Stimulated activated CD8-positive, alpha-beta memory T cell treated with anti-CD3 and anti-CD28 coated beads, Interleukin-4, amount 100 ng/mL, for 4 hours (primary cell): ENCODE data around the gene LARGE2.

Source experiments
- DNase-seq, 2 donors: peaks; one replicate each; pipeline ENCODE4 v3.0.0-alpha.2; 2020; ENCODE audit warnings: low read depth in 2 of 2, low spot score in 1 of 2

LARGE2 gene

DNA sequence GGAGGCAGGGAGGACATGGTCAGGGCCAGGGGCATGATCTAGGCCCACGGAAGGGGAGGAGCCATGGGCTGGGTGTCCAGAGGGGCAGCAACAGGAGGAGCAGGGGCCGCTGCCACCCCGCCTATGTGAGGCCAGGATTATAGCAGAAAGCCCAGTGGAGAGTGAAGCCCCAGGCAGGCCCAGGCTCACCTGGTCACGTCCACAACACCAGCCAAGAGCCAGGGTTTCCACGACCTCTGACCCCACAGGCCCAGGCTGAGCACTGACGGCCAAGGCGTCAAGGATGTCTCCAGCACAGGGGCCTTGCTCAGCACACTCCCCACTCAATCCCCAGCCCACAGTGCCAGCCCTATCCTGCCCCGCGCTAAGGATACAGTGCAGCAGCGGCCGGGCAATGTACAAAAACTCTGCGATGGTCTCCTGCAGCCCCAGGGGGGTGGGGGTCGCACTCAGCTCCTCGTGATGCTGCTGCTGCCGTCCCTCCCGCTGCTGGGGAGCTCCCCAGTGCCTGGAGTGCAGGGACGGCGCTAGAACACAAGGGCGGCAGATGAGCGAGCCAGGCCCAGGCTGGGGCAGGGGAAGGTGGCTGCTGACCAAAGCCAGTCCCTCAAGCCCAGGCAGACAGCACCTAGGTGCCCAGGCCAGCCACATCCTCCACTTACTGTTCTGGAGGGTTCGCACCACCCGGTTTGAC, 8.4 kb upstream of the LARGE2 start:
- no peak for DNase-seq

DNA sequence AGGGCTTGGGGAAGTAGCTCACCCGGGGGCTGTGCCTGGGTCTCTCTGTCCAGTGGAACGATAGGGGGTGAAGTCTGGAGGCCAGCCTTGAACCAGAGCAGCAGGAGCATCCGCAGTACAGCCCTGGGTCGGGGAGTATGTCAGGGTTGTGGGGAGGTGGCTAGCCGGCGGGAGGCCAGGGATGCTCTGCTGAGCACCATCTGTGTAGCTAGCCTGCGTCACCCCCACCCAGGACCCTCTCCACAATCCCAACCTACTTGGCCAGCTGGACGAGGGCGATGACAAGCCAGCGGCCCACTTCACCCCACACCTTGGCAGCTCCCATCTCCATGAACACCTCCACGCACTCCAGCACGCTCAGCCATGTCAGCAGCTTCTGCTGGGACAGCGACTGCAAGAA, 7.0 kb upstream of the LARGE2 start:
- DNase-seq = no peak

DNA sequence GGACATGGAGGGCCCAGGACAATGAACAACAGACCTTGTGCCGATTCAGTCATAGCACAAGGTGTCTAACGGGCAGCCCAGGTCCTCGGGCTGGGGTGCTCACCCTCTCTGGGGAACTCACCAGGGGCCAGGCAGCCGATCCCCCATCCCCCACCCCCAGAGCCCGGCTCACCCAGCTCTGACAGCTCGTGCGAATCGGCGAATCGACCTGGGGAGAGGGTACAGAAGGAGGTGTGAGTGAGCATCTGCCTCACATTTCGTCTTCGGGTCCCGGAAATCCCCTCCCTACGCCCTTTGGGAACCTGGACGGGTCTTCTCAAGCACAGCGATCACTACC, 5.2 kb upstream of the LARGE2 start:
- no peak for DNase-seq

DNA sequence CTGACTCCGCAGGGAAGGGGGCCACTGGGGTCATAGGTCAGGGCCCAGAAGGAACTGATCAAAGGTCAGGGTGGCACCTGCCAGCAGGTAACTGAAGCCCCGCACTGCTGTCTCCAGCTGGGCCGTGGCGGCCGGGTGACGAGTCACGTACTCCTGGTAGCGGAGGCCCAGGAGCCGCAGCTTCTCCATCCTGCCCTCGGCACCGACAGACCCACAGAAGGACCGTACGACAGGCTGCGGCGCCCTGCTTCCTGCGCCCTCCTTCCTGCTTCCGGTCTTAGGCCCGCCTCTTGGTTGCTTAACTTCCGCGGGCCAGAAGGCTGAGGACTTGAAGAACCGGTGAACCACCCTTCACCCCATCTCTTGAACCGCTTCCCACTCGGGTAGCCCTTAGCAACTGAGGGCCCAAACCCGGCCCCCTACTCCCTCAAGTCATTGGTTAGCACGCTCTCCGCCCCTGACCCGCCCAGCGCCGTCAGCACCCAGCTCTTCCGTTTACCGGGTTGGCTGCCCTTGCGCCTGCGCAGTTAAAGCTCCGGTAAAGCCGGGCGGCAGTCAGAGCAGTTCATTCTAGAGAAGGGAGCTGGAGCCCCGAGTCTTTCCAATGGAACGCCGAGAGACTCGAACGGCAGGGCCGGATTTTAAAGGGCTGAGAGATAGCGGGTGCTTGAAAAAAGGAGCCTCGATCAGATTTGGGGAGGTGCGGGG, 4.7 kb upstream of the LARGE2 start, which contains the start of gene PEX16:
Gene PEX16, minus strand, starts transcription at position 255 of the 708 bp plus-strand sequence. Its CDS starts 66 bp downstream, at position 189.
- DNase-seq = peak; percentile 84 to 86

DNA sequence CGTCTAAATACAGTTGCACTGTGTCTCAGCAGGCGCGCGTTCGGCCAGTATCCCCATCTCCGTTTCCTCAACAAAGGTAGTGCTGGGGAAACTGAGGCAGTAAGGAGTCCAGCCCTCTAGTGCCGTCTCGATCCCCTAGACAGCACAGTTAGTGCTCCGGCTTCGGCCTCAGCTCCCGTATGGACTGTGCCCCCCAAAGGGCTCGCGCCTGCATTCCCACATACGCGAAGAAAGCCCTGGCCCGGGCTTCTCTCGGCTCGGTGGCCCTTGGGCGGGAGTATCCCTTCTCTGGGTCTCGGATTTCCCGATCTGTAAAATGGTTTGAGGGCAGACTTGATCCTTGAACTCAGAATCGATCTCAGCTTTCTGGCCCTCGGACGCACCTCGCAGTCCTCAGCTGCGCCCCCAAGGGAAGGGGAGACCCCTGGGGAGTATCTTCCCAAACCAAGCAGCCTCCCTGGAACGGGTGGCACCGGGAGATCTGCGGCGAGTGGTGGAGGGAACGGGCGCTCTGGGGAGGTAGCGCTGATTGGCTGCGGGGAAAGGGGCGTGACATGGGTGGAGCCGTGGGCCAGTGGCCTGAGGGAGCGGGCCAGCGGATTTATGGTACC, 4.0 kb upstream of the LARGE2 start:
- DNase-seq = peak in 1 of 2 donors; percentile 31

DNA sequence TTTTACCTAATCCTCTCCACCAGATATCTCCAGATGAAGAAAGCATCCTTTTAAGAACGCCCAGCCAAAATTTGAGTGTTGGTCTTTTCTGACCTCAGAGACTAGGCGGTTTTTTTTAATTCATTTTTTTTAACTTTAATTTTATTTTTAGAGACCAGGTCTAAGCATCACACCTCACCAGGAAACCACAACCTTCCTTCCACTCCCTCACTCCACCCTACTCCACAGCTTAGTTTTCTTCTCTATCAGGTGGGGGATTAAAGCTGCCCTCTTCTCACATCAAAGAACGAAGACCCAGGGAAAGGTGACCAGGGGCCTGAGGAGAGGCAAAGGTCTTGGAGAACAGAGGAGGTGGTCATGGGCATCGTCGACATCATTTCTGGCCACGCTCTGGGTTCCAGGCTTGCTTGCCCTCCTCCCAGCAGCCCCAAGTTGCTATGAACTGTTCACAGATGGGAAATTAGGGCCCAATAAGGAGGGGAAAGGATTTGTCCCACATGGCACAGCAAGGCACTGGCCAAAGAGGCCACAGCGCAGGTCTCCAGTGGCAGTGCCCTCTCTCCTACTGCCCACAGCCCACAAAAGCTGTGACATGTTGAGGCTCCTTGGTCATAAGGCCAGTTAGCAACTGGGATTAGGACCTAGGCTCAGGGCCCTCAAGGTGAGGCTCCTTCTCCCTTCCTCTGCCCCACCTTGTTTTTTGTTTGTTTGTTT, 3.3 kb upstream of the LARGE2 start:
- DNase-seq = no peak

DNA sequence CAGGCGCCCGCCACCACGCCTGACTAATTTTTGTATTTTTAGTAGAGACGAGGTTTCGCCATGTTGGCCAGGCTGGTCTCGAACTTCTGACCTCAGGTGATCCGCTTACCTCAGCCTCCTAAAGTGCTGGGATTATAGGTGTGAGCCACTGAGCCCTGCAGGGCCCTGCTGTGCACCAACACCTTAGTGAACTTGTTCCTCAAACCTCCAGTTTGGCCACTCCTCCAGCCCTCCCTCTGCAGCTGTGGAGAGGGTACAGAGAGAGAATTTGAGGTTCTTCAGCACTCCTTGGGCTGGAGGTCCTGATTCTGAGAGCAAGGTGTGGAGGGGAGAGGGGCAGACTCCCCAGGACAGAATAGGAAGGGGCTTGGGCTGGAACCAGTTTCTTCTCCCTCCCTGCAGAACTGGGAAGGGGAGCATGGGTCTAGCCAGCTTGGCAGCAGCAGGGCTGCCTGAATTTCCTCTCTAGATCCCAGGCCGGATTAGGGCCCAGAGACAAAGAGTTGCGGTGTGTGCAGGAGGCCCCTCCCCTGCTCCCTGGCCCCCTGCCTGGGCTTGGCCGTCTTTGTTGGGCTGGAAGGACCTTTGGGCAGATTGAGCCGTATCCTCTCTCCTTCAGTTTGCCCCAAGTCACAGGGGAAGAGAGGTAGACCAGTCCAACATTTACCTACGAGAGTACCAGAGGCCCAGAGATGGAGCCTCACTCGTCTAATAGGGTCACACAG, 2.5 kb upstream of the LARGE2 start:
- DNase-seq = no peak

DNA sequence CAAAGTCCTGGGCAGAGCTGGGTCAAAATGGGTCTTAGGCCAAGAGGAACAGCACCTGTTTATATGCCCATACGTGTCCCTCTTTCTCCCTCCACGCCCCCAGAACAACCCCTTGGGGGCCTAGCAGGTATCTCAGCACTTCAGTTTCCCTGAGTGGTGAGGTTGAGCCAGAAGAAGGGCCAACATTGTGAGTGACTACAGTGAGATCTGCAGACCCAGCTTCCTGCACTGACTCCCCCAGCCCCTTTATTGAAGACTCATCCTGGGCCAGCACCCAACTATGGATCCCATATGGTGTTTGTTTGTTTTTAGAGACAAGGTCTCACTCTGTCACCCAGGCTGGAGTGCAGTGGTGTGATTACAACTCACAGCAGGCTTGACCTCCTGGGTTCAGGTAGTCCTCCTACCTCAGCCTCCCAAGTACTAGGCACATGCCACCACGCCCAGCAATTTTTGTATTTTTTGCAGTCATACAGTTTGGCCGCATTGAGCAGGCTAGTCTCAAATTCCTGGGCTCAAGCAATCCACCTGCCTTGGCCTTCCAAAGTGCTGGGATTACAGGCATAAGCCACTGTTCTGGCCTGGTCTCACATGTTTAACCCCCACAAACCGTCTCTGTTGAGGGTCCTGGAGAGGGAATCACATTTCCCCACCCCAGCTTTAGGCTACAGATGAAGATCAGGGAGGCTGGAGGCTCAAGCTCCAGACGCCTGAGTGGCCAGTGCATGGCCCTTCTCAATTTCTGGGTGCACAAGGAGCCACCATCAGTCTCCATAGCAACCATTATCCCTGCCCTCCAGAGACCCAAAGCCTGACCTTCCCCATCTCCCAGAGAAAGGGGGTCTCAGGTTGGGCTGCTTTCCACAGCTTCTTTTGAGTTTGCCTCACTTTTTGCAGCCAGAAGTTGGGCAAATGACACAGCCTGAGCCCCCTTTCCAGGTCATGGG, 1.7 kb upstream of the LARGE2 start:
- no peak for DNase-seq

DNA sequence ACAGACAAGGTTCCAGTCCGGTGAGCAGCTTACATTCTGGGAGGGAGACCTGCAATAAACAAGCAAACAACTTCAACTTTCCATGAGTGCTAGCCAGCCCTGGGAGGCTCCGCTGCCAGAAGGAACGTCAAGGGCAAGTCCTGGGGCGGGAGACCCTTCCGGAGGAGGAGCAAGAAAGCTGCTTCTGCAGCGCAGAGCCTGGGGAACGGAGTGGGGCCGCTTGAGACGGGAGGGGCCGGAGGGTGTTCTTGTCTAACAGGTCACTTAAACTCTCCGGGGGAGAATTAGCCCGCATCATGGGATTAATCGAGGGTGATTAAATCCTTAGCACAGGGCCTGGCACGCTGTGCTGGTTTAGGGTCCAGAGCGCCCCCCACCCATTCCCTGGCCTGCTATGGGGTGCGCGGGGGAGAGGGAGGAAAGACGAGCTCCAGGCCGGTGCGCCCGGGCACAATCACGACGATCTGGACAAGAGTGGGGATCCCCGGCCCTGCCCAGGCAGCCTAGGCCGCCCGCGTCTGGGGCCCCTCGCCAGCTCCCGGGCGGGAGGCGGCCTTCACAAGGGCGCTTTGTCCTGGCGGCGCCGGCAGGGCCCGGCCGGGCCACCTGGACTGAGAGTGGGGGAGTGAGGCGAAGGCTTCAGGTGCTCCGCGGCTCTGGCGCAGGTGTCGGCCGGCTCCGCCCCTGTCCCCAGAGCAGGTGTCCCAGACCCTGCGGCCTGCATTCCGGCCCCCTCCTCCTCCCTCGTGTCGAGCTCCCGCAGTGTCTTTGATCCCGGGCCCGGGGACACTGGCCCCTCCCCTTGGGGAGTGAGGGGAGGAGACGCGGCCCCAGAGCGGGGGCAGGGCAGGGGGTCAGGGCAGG, 663 bp upstream of the LARGE2 start:
- no peak for DNase-seq

DNA sequence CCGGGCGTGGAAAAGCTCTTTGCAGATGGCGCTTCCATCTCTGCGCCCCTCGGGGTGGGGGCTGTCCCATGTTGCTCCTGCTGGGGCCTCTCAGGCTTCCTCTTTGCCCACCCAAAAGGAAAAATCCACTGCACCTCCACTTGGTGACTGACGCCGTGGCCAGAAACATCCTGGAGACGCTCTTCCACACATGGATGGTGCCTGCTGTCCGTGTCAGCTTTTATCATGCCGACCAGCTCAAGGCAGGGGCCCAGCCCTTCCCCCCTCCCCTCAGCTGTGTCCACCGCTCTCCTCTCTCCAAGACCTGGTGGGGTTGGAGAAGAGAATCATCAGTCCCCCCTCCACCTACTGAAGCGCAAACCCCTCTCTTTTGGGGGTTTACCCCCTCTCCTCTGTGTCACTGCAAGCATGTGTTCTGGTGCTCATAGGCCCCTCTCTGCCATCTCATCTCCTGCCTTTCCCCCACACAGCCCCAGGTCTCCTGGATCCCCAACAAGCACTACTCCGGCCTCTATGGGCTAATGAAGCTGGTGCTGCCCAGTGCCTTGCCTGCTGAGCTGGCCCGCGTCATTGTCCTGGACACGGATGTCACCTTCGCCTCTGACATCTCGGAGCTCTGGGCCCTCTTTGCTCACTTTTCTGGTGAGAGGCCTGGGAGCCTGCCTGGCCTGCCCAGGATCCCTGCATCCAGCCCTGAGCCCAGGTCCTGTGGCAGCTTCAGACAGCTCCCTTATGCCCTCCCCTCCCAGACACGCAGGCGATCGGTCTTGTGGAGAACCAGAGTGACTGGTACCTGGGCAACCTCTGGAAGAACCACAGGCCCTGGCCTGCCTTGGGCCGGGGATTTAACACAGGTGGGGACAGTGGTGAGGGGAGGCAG, 1.8 kb downstream of the LARGE2 start:
- DNase-seq = no peak

DNA sequence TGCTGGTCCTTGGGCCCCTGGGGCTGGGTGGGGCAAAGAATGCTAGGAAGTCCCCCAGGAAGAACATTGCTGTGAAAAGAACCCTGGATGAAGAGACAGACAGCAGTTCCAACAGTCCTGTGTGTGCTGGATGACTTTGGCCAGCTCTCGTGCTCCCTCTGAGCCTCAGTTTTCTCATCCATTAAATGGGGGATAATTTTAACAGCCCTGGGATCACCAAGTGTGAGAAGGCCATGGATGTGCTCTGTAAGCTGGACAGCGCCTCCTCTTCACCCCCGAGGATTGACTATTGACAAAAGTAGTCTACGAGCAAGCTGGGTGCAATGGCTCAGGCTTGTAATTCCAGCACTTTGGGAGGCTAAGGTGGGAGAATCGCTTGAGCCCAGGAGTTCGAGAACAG, 2.5 kb downstream of the LARGE2 start:
- DNase-seq = no peak

DNA sequence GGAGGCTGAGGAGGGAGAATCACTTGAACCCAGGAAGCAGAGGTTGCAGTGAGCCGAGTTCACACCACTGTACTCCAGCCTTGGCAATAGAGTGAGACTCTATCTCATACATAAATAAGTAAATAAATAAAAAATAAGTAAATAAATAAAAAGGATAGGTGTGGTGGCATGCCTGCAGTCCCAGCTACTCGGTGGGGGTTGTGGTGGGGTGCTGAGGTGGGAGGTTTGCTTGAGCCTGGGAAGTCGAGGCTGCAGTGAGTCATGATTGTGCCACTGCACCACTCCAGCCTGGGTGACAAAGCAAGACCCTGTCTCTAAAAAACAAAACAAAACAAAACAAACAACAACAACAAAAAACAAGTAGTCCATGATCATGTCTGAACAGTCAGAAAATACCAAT, 3.1 kb downstream of the LARGE2 start:
- DNase-seq = no peak

DNA sequence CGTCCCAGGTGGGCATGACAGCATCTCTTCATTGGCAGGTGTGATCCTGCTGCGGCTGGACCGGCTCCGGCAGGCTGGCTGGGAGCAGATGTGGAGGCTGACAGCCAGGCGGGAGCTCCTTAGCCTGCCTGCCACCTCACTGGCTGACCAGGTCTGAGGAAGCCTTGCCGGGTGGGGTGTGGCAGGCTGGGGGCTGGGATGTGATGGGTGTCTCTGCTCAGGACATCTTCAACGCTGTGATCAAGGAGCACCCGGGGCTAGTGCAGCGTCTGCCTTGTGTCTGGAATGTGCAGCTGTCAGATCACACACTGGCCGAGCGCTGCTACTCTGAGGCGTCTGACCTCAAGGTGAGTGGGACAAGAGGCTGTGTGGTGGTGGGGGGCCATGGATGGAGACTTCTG, 3.5 kb downstream of the LARGE2 start:
- DNase-seq = no peak

DNA sequence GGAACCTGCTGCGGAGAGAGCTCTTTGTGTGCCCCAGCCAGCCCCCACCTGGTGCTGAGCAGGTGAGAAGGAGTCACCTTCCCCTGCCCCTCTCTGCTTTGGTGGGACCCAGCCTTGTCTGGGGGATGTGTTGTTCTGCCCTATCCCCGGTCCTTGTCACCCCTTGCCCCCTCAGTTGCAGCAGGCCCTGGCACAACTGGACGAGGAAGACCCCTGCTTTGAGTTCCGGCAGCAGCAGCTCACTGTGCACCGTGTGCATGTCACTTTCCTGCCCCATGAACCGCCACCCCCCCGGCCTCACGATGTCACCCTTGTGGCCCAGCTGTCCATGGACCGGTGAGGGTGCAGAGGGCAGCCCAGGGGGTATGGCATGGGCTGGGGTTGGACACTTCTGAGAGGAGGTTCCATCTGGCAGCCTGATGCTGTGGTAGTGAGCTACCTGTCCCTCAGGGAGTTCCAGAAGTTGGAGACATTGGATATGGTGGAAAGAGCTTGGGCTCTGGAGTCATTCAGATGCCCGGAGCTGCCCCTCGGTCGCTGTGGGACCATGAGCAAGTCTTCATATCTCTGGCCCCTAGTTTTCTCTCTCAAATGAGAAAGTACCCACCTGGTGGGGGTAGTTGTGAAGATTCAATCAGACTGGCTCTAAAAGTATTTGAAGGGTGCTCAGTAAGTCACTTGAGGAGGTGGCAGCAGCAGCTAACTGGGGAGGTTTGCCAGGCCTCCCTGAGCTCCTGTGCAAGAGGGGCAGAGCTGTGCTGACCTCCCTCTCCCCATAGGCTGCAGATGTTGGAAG, 4.3 kb downstream of the LARGE2 start:
- no peak for DNase-seq

DNA sequence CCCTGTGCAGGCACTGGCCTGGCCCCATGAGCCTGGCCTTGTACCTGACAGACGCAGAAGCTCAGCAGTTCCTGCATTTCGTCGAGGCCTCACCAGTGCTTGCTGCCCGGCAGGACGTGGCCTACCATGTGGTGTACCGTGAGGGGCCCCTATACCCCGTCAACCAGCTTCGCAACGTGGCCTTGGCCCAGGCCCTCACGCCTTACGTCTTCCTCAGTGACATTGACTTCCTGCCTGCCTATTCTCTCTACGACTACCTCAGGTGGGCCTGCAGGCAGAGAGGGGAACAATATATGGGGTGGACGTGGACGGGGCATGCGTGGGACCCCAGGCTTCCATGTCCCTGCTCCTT, 4.9 kb downstream of the LARGE2 start:
- DNase-seq = no peak

DNA sequence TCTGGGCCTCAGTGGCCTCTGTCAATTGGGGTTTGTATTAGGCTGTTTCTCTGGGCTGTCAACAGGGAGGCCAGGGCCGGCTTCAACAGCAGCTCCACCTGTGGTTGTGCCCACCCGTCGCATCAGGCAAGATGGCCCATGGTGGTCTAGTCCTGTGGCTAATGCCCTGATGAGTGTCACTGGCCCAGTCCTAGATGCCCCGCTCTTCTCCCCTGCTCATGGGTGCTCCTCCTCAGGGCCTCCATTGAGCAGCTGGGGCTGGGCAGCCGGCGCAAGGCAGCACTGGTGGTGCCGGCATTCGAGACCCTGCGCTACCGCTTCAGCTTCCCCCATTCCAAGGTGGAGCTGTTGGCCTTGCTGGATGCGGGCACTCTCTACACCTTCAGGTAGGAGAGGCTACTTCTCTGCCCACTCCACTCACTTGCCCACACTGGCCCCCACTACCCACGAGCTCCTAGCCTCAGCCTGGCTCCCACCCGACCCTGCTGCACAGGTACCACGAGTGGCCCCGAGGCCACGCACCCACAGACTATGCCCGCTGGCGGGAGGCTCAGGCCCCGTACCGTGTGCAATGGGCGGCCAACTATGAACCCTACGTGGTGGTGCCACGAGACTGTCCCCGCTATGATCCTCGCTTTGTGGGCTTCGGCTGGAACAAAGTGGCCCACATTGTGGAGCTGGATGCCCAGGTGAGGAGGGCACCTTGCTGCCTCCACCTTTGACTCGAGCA, 5.4 kb downstream of the LARGE2 start:
- no peak for DNase-seq
